HL-60/S4 (cell line): ENCODE results near the gene DNAJA3.

Source experiments
- in situ Hi-C: fragments of 300-500 bp; cut with MboI; formaldehyde crosslinking; loops from 2 replicates; pipeline ENCODE4 v1.14.3; 2022; ENCODE audit warnings: low sequenced_read_pairs

The DNAJA3 gene

GRCh38 chr16:4433228-4433627 lies 7.6 kb downstream of the DNAJA3 start:
- in situ Hi-C loops, result no loop called here

GRCh38 chr16:4433914-4434787 lies 8.5 kb downstream of the DNAJA3 start:
- in situ Hi-C loops, result no loop called here

DNA sequence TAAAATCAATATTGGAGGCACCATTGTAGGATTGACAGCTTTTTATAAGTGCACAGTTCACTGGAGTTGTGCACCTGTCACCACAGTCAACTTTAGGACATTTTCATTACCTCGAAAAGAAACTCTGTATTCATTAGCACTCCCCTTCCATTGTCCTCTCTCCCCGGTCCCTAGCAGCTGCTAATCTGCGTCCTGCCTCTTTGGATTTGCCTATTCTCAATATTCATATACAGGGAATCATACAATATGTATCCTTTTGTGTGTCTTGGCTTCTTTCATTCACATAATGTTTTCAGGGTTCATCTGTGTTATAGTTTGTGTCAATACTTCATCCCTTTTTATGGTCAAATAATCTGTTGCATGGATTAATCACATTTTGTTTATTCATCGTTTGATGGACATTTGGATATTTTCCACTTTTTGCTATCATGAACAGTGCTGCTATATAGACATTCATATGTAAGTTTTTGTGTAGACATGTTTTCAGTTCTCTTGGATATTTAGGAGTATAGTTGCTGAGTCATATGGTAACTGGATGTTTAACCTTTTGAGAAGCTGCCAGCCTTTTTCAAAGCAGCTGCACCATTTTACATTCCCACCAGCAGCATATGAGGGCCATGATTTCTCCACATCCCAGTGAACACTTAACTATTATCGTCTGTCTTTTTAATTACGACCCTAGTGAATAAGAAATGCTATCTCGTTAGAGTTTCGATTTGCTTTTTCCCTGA lies 9.8 kb downstream of the DNAJA3 start:
- in situ Hi-C loops, result no loop called here

DNA sequence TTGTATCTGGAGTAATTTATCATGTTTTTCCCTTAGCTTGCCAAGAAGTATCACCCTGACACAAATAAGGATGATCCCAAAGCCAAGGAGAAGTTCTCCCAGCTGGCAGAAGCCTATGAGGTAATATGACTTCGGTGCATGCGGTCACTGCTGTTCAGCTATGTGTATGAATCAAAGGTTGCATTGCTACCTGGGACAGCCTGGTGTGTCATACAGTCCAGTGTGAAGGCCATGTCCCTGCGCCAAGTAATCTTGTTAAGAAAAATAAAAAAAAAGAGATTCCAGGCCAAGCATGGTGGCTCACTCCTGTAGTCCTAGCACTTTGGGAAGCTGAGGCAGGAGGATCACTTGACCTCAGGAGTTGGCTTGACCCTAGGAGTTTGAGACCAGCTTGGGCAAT lies 11.7 kb downstream of the DNAJA3 start:
- in situ Hi-C loops, result no loop called here

DNA sequence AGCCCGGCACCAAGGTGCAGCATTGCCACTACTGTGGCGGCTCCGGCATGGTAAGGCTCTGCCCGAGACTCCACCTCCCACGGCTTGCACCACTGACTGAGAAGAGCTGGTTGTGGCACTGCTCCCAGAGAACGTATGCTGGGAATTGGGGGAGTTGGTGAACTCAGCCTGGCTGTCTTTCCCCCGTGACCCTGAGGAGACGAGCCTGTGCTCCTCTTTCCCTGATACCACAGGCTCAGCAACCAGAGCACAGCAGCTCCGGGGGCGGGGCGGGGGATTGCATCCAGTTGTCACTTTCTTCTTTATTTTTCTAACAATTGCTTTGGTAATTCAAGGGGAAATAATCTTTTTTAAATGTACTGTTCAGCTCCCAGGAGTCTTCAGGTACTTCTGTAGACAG lies 16.7 kb downstream of the DNAJA3 start:
- in situ Hi-C loops, result no loop called here

- in situ Hi-C loops, result no loop called here
Observed at GRCh38 chr16:4443271-4443670, 17.6 kb downstream of the DNAJA3 start.

DNA sequence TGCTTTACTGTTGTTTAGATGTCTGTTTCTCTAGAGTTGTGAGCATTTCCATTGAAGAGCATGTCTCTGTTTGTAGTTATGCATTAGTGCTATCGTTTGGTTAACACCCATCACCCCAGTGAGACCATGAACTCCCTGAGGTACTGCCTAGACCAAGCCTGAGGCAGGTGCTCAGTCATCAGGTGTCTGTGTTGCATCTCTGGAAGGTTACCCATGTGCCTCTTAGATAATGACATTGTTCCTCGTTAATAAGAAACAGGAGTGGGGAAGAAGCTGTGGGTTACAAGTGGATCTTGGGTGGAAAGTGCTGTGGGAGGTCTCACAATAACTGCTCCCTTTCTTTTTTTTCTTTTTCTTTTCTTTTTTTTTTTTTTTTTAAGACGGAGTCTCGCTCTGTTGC lies 18.3 kb downstream of the DNAJA3 start:
- in situ Hi-C loops, result no loop called here

GRCh38 chr16:4450430-4450829 lies 24.8 kb downstream of the DNAJA3 start:
- in situ Hi-C loops, result no loop called here

DNA sequence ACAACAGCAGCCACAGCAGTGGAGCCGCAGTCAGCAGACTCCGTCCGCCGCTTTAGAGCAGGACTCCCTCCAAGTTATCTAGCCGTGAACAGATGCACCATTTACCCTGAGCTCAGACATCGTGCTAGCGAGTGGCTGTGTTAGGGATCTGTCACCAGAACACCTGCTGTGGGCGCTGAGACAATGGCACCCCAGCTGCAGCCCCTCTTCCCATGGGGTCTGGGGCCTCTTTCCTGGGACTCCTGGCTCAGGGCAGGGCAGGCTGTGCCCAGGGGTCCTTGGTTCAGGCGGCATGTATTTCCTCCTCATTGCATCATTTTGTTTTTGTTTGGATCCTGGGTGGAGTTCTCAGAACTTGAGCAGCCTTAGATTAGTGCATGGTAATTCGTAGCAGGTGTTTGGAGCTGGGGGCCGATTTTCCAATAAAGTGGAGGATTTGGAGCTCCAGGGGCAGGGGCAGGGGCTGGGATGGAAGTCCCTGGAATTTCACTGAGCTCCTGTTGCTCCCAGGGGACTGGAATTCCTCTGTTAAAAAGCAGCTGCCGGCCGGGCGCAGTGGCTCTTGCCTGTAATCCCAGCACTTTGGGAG lies 25.4 kb downstream of the DNAJA3 start:
- in situ Hi-C loops, result no loop called here

- in situ Hi-C loops, result no loop called here
Observed at GRCh38 chr16:4452674-4453073, 27.0 kb downstream of the DNAJA3 start.

DNA sequence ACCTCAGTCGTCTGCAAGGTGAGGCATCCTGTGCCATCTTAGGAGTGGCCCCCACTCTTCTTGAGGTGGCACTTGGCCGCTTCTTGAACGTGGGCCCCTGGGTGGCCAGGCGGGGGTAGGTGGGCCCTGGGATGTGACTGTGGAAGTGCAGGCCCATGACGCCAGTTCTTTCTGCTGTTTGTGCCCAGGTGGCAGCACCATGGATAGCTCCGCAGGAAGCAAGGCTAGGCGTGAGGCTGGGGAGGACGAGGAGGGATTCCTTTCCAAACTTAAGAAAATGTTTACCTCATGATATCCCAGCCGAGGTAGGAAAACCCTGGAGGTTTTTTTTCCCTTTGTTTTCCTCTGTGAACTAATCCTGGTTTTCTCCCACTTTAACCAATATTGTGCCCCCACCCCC lies 29.0 kb downstream of the DNAJA3 start:
- in situ Hi-C loops, result no loop called here

DNA sequence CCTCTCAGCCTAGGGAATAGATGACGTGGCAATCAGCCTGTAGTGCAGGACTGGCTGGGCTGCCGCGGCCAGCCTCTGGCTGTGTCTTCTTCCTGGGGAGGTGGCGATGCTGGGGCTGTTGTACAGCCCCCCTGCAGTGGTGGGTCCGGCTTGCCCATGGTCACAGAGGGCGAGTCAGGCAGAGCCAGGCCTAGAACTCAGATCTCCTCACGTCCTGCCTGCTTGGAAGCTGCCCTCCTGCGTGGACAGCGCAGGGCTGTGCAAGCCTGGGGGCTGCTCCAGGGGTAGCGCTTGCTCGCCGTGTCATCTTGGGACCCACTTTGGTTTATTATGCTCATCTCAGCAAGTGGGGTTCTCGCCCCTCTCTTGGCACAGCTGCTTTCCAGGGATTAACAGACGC lies 29.4 kb downstream of the DNAJA3 start:
- in situ Hi-C loops, result no loop called here

- in situ Hi-C loops, result no loop called here
Observed at GRCh38 chr16:4455951-4456350, 30.3 kb downstream of the DNAJA3 start.

DNA sequence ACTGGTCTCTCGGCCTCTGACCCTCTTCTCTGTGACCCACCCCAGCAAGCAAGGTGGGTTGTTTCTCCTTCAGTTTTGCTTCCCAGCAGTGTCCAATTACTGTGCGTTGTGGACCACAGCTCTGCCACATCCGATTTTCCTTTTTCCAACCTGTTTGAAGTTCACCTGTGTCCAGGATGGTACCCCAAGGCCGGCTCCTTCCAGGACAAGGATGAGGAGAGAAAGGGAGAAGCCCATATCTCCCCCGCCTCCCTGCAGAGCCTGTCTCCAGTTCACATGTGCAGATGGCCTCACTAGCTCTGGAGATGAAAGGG lies 35.2 kb downstream of the DNAJA3 start:
- in situ Hi-C loops, result no loop called here

GRCh38 chr16:4461250-4462085 lies 35.8 kb downstream of the DNAJA3 start:
- in situ Hi-C loops, result no loop called here

DNA sequence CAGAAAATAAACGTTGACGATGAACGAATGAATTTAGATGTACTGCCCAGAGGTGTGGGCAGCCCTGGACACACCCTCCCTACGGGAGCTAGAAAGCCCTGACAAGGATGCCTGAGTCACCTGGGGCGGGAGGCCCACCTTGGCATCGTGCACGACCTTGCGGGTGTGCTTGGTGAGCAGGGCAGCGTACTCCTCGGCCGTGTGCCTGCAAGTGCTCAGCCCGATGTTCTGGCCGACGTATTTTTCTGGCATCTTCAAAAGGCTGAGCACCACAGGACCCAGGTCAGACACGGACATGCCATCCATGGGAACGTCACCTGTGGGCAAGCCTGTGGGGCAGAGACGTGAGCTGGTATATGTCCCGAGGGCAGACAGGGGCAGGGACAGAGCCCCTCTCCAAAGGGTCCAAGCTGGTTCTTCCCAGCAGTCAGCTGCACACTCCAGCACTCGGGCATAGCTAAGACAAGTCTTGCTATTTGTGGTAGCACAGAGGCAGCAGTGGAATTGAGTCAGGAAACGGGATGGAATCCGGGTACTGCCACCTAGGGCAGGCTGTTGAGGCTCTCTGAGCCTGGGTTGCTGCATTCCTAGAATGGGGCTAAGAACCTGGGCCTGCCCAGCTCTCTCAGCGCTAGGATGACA lies 38.0 kb downstream of the DNAJA3 start:
- in situ Hi-C loops, result no loop called here

DNA sequence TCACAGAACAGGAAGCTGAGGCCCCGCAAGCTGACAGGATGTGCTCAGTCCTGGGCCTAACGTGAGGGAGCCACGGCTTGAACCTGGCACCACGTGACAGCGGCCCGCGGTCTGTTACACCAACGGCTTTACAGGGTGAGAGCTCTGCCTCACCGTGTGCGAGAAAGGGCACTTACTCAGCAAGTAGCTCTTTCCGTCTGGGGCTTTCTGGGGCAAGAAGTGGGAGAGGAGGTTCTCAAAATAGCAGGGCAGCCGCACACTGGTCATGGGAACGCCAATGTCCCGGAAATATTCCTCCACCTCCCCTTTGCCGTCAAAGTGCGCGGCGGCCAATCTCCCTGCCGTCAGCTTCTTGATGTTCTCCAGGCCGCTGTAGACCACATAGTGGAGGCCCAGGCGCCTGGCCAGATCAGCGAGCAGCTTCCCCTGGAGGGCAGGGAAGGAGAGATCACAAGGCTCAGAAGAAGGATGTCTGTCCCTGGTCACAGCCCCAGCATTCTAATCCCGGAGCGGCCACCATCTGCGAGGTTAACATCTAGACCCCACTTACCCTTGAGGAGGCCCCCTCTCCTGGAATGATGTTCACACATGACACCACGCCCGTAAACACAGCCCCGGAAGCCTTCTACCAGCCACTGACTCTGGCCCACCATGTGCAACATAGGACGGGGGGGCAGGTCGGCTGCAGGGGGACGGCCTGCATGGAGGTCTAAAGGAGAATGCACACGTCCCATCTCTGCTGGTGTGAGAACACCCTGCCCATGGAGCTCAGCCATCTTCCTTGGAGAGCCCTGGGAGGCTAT lies 40.5 kb downstream of the DNAJA3 start:
- in situ Hi-C loops, result no loop called here

DNA sequence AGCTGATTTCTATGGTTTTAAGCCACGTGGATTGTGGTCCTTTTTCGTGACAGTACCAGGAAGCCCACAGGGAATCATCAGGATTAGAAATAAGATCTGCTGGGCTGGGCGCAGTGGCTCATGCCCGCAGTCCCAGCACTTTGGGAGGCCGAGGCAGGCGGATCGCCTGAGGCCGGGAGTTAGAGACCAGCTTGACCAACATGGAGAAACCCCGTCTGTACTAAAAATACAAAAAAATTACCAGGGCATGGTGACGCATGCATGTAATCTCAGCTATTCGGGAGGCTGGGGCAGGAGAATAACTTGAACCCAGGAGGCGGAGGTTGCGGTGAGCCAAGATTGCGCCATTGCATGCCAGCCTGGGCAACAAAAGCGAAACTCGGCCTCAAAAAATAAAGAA lies 42.2 kb downstream of the DNAJA3 start:
- in situ Hi-C loops, result no loop called here

GRCh38 chr16:4468972-4469371 lies 43.3 kb downstream of the DNAJA3 start:
- in situ Hi-C loops, result no loop called here

DNA sequence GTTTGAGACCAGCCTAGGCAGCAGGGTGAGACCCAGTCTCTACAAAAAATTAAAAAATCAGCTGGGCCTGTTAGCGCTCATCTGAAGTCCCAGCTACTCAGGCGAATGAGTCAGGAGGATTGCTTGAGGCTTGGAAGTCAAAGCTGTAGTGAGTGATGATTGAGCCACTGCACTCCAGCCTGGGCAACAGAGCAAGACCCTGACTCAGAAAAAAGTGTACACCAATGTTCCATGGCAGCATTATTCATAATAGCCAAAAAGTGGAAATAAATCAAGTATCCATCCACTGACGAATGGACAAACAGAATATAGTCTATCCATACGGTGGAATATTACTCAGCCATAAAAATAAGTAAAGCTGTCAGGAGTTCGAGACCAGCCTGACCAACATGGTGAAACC lies 46.2 kb downstream of the DNAJA3 start:
- in situ Hi-C loops, result no loop called here
